ENCODE data around the gene FAM98B.

The FAM98B gene

DNA sequence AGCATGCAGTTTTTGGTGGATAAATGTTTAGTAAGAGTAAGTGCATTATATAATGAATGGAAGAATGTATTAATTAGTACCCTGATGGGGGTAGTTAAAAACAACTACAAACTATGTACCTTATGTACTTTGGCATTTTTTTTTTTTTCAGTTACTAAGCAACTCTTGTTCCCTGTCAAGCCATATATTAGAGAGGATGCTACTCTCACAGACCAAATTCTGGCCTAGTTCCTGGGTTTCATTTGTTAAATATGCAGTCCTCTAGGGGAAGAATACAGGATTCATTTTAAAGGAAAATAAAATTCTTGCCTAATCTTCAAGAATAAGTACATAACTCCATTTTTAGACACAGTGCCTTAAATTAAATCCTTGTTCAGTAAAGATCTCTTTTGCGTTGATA lies 16.9 kb downstream of the FAM98B start:
- Histone ChIP-seq H3K9me3 (no peaks in the 10 kb centered on the region), H3K27me3 (no peaks in the 10 kb centered on the region), H3K4me1 (no peaks in the 10 kb centered on the region), H3K4me3 (ENCODE audit: low read depth, low read length) (no peak overlapping the region), H3K36me3 (peaks cover 16% of the 10 kb centered on the region)
- DNase-seq, result no peak
- TF ChIP-seq, protein P1, sequence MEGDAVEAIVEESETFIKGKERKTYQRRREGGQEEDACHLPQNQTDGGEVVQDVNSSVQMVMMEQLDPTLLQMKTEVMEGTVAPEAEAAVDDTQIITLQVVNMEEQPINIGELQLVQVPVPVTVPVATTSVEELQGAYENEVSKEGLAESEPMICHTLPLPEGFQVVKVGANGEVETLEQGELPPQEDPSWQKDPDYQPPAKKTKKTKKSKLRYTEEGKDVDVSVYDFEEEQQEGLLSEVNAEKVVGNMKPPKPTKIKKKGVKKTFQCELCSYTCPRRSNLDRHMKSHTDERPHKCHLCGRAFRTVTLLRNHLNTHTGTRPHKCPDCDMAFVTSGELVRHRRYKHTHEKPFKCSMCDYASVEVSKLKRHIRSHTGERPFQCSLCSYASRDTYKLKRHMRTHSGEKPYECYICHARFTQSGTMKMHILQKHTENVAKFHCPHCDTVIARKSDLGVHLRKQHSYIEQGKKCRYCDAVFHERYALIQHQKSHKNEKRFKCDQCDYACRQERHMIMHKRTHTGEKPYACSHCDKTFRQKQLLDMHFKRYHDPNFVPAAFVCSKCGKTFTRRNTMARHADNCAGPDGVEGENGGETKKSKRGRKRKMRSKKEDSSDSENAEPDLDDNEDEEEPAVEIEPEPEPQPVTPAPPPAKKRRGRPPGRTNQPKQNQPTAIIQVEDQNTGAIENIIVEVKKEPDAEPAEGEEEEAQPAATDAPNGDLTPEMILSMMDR (IDR thresholded peaks at IDR 0.05; ENCODE audit: low read depth, low read length), result no peak

DNA sequence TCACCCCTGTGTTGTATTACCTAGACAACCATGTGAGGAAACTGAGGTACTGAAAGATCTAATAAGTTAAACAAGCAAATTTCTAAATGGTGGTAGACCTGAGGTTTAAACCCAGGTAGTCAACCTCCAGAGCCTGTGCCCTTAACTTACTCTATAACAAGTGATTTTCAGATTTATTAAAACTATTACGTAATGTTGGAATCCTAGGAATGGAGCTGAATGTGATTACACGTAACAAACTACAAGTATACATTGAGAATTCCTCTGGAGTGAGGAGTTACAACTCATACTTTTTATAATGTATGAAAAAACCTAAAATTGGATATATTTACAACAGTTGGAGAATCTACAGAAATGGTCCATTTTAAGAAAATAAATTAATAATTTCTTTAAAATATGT lies 18.0 kb downstream of the FAM98B start:
- Histone ChIP-seq H3K9me3 (no peaks in the 10 kb centered on the region), H3K36me3 (peaks cover 24% of the 10 kb centered on the region), H3K4me1 (no peaks in the 10 kb centered on the region), H3K27me3 (no peaks in the 10 kb centered on the region), H3K4me3 (ENCODE audit: low read depth, low read length) (no peak overlapping the region)
- DNase-seq, result no peak
- TF ChIP-seq, protein P1 (IDR thresholded peaks at IDR 0.05; ENCODE audit: low read depth, low read length), result no peak

DNA sequence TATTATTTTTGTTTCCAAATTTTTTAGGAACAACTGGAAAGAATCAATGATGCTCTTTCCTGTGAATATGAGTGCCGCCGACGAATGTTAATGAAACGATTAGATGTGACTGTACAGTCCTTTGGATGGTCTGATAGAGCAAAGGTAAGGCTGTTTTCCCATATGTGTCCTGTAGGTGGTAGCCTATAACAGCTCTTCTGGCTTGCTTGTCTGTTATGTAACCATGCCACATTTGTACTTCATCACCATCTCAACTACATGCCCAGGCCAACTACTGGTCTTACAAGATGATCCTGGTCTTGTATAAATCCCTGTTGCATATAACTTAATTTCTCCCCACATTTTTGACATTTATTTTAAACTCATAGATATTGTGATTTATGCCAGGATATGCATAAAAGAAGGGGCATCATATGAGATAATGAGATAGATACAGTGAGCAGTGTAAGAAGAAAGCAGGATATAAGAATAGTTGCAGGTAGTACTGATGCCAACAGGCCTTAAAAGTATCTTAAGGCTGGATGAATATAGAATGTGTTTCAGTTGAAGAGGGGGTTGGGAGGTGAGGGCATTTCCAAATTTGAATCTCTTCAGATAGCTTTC lies 20.3 kb downstream of the FAM98B start:
- DNase-seq, result peak; percentile 31
- H3K27me3 ChIP-seq, result no peaks in the 10 kb centered on the region
- H3K36me3 ChIP-seq, result peaks cover 35% of the 10 kb centered on the region
- H3K4me1 ChIP-seq, result no peaks in the 10 kb centered on the region
- TF ChIP-seq, protein P1 (IDR thresholded peaks at IDR 0.05; ENCODE audit: low read depth, low read length), result peak; percentile 82
- no peaks in the 10 kb centered on the region for H3K9me3 ChIP-seq
- H3K4me3 ChIP-seq (ENCODE audit: low read depth, low read length), result no peak overlapping the region

DNA sequence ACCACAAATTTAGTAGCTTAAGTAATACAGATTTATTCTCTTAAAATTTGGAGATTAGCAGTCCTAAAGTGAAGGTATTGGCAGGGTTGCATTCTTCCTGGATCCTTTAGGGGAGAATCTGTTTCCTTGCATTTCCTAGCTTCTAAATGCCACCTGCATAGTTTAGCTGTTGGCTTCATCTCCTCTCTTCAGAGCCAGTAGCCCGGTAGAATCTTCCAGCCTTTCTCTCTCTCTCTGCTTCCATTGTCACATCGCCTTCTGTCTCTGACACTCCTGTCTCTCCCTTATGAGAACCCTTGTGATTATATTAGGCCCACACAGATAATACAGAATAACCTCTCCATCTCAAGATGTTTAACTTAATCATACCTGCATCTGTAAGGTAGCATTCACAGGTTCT lies 21.4 kb downstream of the FAM98B start:
- Histone ChIP-seq H3K4me3 (ENCODE audit: low read depth, low read length) (no peak overlapping the region), H3K27me3 (no peaks in the 10 kb centered on the region), H3K4me1 (no peaks in the 10 kb centered on the region), H3K36me3 (peaks cover 35% of the 10 kb centered on the region), H3K9me3 (no peaks in the 10 kb centered on the region)
- TF ChIP-seq, protein P1 (IDR thresholded peaks at IDR 0.05; ENCODE audit: low read depth, low read length), result no peak
- DNase-seq, result no peak

DNA sequence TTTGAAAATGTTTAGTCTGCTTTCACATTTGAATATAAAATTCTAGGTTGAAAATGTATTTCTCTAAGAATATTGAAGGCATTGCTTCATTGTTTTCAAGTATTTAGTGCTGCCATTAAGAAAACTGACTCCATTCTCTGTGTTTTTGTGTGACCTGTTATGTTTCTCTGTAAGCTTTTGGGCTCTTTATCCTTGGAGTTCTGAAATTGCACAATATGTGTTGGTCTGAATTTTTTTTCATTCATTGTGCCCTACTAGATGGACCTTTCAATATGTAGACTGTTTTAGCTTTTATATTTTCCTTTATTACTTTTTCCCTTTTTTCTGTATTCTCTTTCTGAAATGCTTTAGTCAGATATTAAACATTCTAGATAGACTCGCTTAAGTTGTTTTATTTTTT lies 22.2 kb downstream of the FAM98B start:
- Histone ChIP-seq H3K4me1 (no peaks in the 10 kb centered on the region), H3K27me3 (no peaks in the 10 kb centered on the region), H3K9me3 (no peaks in the 10 kb centered on the region), H3K4me3 (ENCODE audit: low read depth, low read length) (no peak overlapping the region), H3K36me3 (peaks cover 36% of the 10 kb centered on the region)
- TF ChIP-seq, protein P1 (IDR thresholded peaks at IDR 0.05; ENCODE audit: low read depth, low read length), result no peak
- no peak for DNase-seq

DNA sequence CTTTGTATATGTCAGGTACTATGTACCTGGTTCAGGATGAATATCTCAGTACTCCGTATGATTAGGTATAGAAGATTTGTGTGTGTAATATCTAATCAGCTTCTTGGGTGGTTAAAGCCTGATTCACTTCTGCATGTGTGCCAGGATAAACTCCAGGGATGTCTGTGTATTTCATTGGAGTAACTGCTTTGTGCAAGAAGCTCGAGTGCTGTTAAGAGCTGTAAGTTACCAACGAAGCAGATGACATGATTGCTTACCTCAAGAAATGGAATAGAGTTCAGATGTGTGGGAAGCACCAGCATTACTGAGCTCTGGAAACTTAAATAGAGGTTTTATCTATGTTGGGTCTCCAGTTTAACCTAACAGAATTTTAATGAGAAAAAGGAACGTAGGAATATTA lies 23.7 kb downstream of the FAM98B start:
- no peak overlapping the region for H3K4me3 ChIP-seq (ENCODE audit: low read depth, low read length)
- no peaks in the 10 kb centered on the region for H3K9me3 ChIP-seq
- H3K27me3 ChIP-seq, result no peaks in the 10 kb centered on the region
- no peaks in the 10 kb centered on the region for H3K4me1 ChIP-seq
- H3K36me3 ChIP-seq, result peaks cover 47% of the 10 kb centered on the region
- TF ChIP-seq, protein P1 (IDR thresholded peaks at IDR 0.05; ENCODE audit: low read depth, low read length), result no peak
- DNase-seq, result no peak
